ENCODE data around the gene NAXD. TPM values are rescaled to one million over a fixed set of nuclear protein-coding genes. Genes with fewer than 3 reads are reported as not detected.
A peak's percentile ranks its signal among the peaks of the same experiment; 100 is the strongest.

Gene NAXD
- total RNA-seq, 2 donors from 2014 or later = 23.4 to 27.5 TPM

DNA sequence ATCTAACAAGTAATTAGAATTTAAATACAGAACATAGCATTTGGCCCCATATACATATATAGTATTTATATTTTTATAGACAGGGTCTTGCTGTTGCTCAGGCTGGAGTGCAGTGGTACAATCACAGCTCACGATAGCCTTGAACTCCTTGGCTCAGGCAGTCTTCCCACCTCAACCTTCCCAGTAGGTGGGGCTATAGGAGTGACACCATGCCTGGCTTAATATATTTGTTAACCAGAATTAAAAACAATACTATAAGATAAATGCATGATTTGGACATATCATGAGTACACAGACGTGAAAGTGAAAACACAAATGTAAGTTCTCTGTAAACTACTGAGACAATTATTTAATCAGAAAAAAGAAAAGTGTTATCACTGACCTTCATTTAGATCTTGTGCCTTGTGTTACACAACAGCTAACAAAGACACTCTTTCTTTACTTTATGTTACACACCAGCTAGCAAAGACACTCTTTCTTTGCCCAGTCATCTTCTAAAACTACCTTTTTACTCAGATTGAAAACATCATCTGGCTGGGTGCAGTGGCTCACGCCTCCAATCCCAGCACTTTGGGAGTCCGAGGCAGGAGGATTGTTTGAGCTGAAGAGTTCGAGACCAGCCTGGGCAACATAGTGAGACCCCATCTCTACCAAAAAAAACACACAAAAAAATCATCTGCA is 68.0 kb downstream of the NAXD start:
- H3K27me3 ChIP-seq = no peaks in the 10 kb centered on the region
- no peak for ATAC-seq
- intact Hi-C loops (cut with DNase I) = no loop called here
- H3K27ac ChIP-seq = no peak overlapping the region
- TF ChIP-seq POLR2A (IDR thresholded peaks at IDR 0.05) = no peak
- TF ChIP-seq, protein P1, sequence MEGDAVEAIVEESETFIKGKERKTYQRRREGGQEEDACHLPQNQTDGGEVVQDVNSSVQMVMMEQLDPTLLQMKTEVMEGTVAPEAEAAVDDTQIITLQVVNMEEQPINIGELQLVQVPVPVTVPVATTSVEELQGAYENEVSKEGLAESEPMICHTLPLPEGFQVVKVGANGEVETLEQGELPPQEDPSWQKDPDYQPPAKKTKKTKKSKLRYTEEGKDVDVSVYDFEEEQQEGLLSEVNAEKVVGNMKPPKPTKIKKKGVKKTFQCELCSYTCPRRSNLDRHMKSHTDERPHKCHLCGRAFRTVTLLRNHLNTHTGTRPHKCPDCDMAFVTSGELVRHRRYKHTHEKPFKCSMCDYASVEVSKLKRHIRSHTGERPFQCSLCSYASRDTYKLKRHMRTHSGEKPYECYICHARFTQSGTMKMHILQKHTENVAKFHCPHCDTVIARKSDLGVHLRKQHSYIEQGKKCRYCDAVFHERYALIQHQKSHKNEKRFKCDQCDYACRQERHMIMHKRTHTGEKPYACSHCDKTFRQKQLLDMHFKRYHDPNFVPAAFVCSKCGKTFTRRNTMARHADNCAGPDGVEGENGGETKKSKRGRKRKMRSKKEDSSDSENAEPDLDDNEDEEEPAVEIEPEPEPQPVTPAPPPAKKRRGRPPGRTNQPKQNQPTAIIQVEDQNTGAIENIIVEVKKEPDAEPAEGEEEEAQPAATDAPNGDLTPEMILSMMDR (IDR thresholded peaks at IDR 0.05) = peak in 6 of 7 experiments; percentile 30 to 51 (median 38)
- H3K36me3 ChIP-seq (replicated peaks in 1 of 2; ENCODE audit: insufficient read depth in 1 of 2, low read depth in 2 of 2) = peaks cover 4 to 7% of the 10 kb centered on the region in 2 donors
- no peak overlapping the region for H3K4me3 ChIP-seq
- H3K4me1 ChIP-seq = peaks cover 6% of the 10 kb centered on the region
- 60 to 67% methylated on average over 5 of the region's 5 CpGs for WGBS, 2 donors
- H3K9me3 ChIP-seq = no peaks in the 10 kb centered on the region
- DNase-seq = peak in 2 of 4 donors; percentile 27 to 32

DNA sequence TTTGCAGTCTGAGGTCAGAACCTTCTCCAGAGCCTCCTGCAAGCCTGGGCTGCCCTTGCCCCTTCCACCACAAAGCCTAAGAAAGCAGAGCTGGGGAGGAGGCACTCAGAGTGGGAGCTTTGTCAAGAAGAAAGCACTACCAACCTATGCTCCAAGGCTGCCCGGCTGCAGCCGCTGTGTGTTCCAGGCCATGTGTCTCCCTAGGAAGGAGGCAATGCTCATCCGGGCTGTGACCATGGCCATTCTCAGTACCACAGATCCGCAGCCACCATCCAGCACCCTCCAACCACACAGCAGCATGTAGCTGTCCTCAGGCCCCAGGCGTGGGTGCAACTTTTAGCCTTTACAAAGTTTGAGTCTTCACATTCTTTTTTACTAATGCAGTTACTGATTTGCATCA is 68.6 kb downstream of the NAXD start:
- no peak for DNase-seq
- Histone ChIP-seq H3K9me3 (no peaks in the 10 kb centered on the region), H3K27ac (no peak overlapping the region), H3K36me3 (replicated peaks in 1 of 2; ENCODE audit: insufficient read depth in 1 of 2, low read depth in 2 of 2) (peaks cover 4 to 6% of the 10 kb centered on the region in 2 donors), H3K4me3 (no peak overlapping the region), H3K27me3 (no peaks in the 10 kb centered on the region), H3K4me1 (peaks cover 6% of the 10 kb centered on the region)
- ATAC-seq = no peak
- intact Hi-C loops (cut with DNase I) = no loop called here
- 89 to 95% methylated on average over 5 of the region's 5 CpGs for WGBS, 2 donors
- no peak for TF ChIP-seq POLR2A (IDR thresholded peaks at IDR 0.05)
- TF ChIP-seq, protein P1 (IDR thresholded peaks at IDR 0.05) = no peak

DNA sequence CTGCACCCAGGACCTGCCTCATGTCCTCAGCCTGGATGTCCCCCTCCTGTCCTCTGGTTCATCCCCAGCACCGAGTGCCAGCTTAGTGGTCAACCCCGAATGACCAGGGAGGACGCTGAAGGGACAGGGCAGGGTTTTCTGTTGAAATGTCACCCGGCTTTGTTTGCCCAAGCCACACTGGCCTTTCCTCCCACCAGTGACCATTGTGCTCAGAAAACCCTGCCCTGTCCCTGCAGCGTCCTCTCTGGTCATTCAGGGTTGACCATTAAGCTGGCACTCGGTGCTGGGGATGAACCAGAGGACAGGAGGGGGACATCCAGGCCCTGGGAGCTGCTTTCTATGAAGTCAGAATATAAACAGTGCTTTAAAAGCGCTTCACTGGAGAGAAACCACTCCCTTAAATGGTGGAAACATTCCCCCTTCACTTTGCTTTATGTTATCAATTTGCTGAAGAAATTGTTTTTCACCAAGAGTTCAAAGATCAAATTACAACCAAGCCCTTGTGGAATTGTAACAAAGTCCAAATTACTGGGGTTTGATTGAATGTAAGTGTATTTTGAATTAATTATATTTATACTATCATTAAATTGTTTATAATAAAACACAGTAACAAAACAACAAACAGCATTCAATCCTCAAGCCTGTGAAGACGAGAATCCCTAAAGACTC is 69.2 kb downstream of the NAXD start:
- ATAC-seq (no peak), DNase-seq (no peak)
- H3K4me1 ChIP-seq = peaks cover 6% of the 10 kb centered on the region
- H3K36me3 ChIP-seq (replicated peaks in 1 of 2; ENCODE audit: insufficient read depth in 1 of 2, low read depth in 2 of 2) = peaks cover 4 to 6% of the 10 kb centered on the region in 2 donors
- H3K4me3 ChIP-seq = no peak overlapping the region
- H3K27me3 ChIP-seq = no peaks in the 10 kb centered on the region
- intact Hi-C loops (cut with DNase I) = no loop called here
- no peaks in the 10 kb centered on the region for H3K9me3 ChIP-seq
- no peak for TF ChIP-seq POLR2A (IDR thresholded peaks at IDR 0.05)
- no peak overlapping the region for H3K27ac ChIP-seq
- WGBS, 2 donors = 81 to 83% methylated on average over 6 to 8 of the region's 8 CpGs

DNA sequence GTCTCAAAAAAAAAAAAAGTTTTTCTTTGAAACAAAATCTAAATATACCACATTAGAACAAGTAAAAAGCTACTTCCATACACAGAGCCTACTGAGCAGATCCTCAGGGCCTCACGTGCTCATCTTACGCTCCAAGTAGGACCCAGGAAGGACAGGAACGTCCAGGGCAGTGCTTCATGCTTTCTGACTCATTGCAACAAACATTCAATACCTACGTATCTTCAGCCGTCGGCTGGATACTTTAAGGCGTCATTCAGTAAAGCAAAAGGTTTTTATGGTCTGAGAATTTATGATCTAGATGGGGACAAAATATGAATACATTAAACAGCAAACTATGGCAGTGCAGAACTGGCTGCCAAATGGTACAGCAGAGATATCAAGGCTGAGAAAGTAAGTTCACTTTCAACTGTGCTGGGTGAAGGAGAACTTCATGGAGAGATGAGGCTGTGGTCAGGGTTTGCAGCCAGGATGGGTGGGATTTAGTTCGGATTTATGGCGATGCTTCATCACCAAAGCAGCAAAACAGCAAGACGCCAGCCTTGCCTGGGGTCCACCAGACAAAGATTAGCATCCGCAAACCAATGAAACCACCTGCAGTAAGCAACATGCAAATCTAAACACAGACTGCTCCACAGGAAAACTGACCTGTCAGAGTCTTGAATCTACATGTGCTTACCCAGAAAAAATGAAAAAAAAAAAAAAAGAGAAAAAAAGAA is 70.1 kb downstream of the NAXD start:
- Histone ChIP-seq H3K4me1 (peaks cover 9% of the 10 kb centered on the region), H3K27me3 (no peaks in the 10 kb centered on the region), H3K36me3 (replicated peaks in 1 of 2; ENCODE audit: insufficient read depth in 1 of 2, low read depth in 2 of 2) (peaks cover 4 to 6% of the 10 kb centered on the region in 2 donors), H3K4me3 (no peak overlapping the region), H3K9me3 (no peaks in the 10 kb centered on the region), H3K27ac (no peak overlapping the region)
- DNase-seq (no peak), ATAC-seq (no peak)
- intact Hi-C loops (cut with DNase I) = no loop called here
- TF ChIP-seq POLR2A (IDR thresholded peaks at IDR 0.05) = no peak
- TF ChIP-seq, protein P1 (IDR thresholded peaks at IDR 0.05) = no peak
- 90% methylated on average over 11 of the region's 11 CpGs for WGBS, 2 donors

DNA sequence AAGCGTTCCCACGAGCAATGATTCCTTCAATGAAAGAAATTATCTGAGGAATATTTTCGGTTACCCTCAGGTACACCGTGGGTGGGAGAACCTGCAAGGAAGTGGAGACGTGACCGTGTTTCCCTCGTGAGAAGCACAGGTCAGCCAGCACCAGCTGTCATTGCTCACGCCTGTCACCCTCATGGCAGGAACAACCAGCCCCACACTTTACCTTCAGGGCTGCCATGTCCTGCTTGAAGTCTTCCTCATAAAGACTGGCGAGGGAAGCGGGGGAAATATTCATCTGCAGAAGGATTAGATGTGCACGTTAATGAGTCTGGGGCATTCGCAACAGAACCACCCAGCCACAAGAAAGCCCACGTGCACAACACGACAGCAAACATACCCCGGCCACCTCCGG is 72.4 kb downstream of the NAXD start:
- Histone ChIP-seq H3K9me3 (no peaks in the 10 kb centered on the region), H3K36me3 (replicated peaks in 1 of 2; ENCODE audit: insufficient read depth in 1 of 2, low read depth in 2 of 2) (peaks cover 1 to 4% of the 10 kb centered on the region in 2 donors), H3K27ac (no peak overlapping the region), H3K4me1 (peaks cover 14% of the 10 kb centered on the region), H3K27me3 (no peaks in the 10 kb centered on the region), H3K4me3 (no peak overlapping the region)
- TF ChIP-seq POLR2A (IDR thresholded peaks at IDR 0.05) = no peak
- TF ChIP-seq, protein P1 (IDR thresholded peaks at IDR 0.05) = no peak
- intact Hi-C loops (cut with DNase I) = no loop called here
- ATAC-seq (no peak), DNase-seq (no peak)
- 88 to 93% methylated on average over 15 to 16 of the region's 16 CpGs for WGBS, 2 donors

All from body of pancreas (tissue), 4 donors.